Astrocyte (in vitro differentiated cells and primary cell): Measurements from ENCODE around the gene NEK7.

Source experiments
- EZH2 ChIP-seq: IDR thresholded peaks from 2 replicates; pipeline ENCODE4 v1.6.1; 2012; ENCODE audit warnings: mild to moderate bottlenecking, low read length, inconsistent platforms; ENCODE audit not compliant: insufficient read depth
- TF ChIP-seq, protein P1 (sequence below): IDR thresholded peaks from 2 replicates; pipeline ENCODE4 v1.5.1; 2011; ENCODE audit warnings: low read depth, mild to moderate bottlenecking, inconsistent platforms, low read length, moderate library complexity; ENCODE audit not compliant: insufficient read depth

DNA sequence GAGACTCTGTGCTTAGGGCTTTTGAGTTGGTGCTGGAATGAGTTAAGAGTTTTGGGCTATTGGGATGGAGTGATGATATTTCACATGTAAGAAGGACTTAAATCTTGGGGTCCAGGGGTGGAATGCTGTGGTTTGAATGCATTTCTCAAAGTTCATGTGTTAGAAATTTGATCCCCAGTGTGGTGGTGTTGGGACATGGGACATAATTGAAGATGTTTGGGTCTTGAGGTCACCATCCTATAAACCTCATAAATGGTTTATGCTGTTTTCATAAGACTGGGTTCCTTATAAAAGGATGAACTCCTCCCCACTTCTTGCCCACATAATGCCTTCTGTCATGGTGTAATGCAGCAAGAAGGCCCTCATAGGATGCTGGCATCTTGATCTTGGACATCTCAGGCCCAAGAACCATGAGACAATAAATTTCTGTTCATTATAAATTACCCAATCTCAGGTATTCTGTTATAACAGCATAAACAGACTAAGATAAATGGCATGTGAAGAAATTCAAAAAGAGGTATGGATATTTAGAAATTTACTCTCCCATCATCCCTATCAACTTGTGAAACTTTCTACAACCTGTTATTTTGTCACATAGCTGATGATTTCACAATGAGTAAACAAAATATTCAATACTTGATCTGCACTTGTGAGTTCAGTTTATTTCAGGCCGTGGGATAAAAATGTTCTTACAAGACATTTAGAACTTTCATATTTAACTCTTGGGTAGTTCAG is 48.0 kb upstream of the NEK7 start:
- TF ChIP-seq, protein P1, sequence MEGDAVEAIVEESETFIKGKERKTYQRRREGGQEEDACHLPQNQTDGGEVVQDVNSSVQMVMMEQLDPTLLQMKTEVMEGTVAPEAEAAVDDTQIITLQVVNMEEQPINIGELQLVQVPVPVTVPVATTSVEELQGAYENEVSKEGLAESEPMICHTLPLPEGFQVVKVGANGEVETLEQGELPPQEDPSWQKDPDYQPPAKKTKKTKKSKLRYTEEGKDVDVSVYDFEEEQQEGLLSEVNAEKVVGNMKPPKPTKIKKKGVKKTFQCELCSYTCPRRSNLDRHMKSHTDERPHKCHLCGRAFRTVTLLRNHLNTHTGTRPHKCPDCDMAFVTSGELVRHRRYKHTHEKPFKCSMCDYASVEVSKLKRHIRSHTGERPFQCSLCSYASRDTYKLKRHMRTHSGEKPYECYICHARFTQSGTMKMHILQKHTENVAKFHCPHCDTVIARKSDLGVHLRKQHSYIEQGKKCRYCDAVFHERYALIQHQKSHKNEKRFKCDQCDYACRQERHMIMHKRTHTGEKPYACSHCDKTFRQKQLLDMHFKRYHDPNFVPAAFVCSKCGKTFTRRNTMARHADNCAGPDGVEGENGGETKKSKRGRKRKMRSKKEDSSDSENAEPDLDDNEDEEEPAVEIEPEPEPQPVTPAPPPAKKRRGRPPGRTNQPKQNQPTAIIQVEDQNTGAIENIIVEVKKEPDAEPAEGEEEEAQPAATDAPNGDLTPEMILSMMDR: no peak
- TF ChIP-seq EZH2: no peak
